Upper lobe of right lung (tissue), 1 donor: ENCODE results near the gene ZBED6. TPM values are rescaled to one million over a fixed set of nuclear protein-coding genes. Genes with fewer than 3 reads are reported as not detected.
A peak's percentile ranks its signal among the peaks of the same experiment; 100 is the strongest.
"Not testable (repeated sequence)": the region's sequence is repeated elsewhere in the genome, so short reads cannot be mapped to it uniquely, and the experiment has no call there.

Source experiments
- ATAC-seq: fragments of 200-7000 bp; cut with Tn5 transposase; one replicate; pipeline ENCODE4 v1.9.1; 2020; ENCODE audit warnings: mild to moderate bottlenecking, moderate library complexity
- DNase-seq: peaks from one replicate; pipeline ENCODE4 v3.0.0-alpha.2; 2020
- H3K27ac ChIP-seq: fragments of 200-600 bp; one replicate; pipeline ENCODE4 v1.8.0; 2022
- H3K27me3 ChIP-seq: fragments of 200-600 bp; one replicate; pipeline ENCODE4 v1.8.0; 2022; ENCODE audit warnings: mild to moderate bottlenecking
- H3K36me3 ChIP-seq: fragments of 200-600 bp; one replicate; pipeline ENCODE4 v1.8.0; 2022
- H3K4me1 ChIP-seq: fragments of 200-600 bp; one replicate; pipeline ENCODE4 v1.8.0; 2022
- H3K4me3 ChIP-seq: fragments of 200-600 bp; one replicate; pipeline ENCODE4 v1.8.0; 2022; ENCODE audit warnings: mild to moderate bottlenecking
- H3K9me3 ChIP-seq: fragments of 200-600 bp; one replicate; pipeline ENCODE4 v1.8.0; 2022
- CTCF ChIP-seq: fragments of 200-600 bp; IDR thresholded peaks from one replicate; pipeline ENCODE4 v1.8.0; 2022; ENCODE audit warnings: antibody characterized with exemption
- intact Hi-C: fragments of 100-400 bp; cut with DNase I; formaldehyde crosslinking; loops from one replicate; pipeline ENCODE4 v1.11.0; 2022
- total RNA-seq: library from RNA; stranded (reverse); fragmentation: NEBNext Ultra II Directional; extraction: Animal tissue kit (Norgen Biotek cat#: 25700); gene quantifications from one replicate; pipeline ENCODE4 v1.2.1, GENCODE V29; 2021
- donor health status: DM: no; HTN: yes; CAD: no; lungs with severe emphysema.

ZBED6 gene
- total RNA-seq, 1 donor from 2014 or later = 29.5 TPM

DNA sequence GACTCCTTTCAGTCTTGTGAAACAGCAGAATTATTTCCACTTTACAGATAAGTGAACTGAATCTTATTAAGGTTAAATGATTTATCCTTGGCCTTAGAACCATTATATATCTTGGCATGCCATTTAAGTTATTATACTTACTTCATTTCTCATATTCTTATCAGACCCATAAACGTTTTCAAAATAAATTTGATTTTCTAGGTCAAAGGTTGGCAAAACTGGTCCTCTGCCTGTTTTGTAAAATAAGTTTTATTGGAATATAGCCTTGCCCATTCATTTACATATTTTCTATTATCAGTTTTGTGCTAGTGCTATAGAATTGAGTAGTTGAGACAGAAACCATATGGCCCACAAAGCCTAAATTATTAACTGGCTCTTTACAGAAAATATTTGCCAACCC lies 33.1 kb downstream of the ZBED6 start:
- intact Hi-C loops = no loop called here
- H3K4me3 ChIP-seq = no peak overlapping the region
- no peak overlapping the region for H3K27ac ChIP-seq
- H3K9me3 ChIP-seq = no peaks in the 10 kb centered on the region
- H3K36me3 ChIP-seq = peaks cover 95% of the 10 kb centered on the region
- ATAC-seq (no peak), DNase-seq (no peak)
- H3K27me3 ChIP-seq = no peaks in the 10 kb centered on the region
- H3K4me1 ChIP-seq = peaks cover 13% of the 10 kb centered on the region
- no peak for TF ChIP-seq CTCF

DNA sequence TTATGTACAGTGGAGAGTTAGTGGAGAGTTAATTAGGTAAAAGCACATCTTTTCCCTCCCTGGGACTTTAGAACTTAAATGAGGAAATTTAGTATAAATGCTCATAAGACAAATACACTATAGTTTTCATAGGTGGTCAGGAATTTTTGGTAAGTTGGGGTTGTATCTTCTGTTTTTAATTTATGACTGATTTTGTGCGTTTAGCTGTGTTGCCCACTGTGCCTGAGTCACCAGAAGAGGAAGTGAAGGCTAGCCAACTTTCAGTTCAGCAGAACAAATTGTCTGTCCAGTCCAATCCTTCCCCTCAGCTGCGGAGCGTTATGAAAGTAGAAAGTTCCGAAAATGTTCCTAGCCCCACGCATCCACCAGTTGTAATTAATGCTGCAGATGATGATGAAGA lies 33.8 kb downstream of the ZBED6 start:
- ATAC-seq = peak; percentile 79
- intact Hi-C loops, H3K4me3 ChIP-seq, H3K27me3 ChIP-seq, DNase-seq, H3K9me3 ChIP-seq: not testable (repeated sequence)
- peak overlapping the region; percentile 37 for H3K27ac ChIP-seq
- peaks cover 13% of the 10 kb centered on the region for H3K4me1 ChIP-seq
- peaks cover 95% of the 10 kb centered on the region for H3K36me3 ChIP-seq

DNA sequence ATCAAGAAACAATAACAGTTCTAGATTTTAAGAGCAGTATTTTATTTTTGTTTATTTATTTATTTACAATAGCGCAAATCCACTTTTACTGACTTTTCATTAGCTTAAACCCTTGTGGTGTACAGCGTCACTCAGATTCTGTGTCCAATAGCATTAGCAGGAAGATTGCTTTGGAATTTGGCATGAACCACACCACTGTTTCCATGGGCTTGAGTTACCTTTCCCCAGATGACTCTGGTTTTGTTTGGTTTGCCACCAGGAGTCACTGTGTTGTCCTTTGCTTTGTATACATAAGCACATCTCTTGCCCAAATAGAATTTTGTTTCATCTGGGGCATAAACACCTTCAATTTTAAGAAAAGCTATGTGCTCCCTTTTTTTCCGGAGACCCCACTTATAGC lies 40.1 kb downstream of the ZBED6 start:
- intact Hi-C loops = no loop called here
- Histone ChIP-seq H3K27ac (no peak overlapping the region), H3K4me1 (no peaks in the 10 kb centered on the region), H3K36me3 (peaks cover 100% of the 10 kb centered on the region), H3K4me3 (no peak overlapping the region), H3K27me3 (no peaks in the 10 kb centered on the region), H3K9me3 (no peaks in the 10 kb centered on the region)
- DNase-seq = no peak
- no peak for ATAC-seq
- TF ChIP-seq CTCF = no peak

DNA sequence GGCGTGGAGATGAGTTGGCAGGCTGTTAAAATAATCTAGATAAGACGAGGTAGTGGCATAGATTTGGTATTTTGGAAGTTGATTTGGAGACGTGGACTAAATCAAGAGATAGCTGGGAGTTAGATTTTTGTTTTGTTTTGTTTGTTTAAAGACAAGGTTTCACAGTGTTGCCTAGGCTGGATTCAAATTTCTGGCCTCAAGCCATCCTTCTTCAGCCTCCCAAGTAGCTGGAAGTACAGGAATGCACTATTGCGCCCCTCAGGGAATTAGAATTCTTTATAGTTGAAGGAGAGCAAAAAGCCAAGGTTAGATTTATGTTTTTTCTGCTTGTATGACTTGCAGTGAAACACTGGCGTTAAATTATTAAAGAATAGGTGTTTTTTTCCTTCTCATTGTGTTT lies 43.7 kb downstream of the ZBED6 start:
- Histone ChIP-seq H3K4me1 (no peaks in the 10 kb centered on the region), H3K9me3 (no peaks in the 10 kb centered on the region), H3K27ac (no peak overlapping the region), H3K4me3 (no peak overlapping the region), H3K36me3 (peaks cover 92% of the 10 kb centered on the region), H3K27me3 (no peaks in the 10 kb centered on the region)
- ATAC-seq (no peak), DNase-seq (no peak)
- intact Hi-C loops = no loop called here
- TF ChIP-seq CTCF = no peak

DNA sequence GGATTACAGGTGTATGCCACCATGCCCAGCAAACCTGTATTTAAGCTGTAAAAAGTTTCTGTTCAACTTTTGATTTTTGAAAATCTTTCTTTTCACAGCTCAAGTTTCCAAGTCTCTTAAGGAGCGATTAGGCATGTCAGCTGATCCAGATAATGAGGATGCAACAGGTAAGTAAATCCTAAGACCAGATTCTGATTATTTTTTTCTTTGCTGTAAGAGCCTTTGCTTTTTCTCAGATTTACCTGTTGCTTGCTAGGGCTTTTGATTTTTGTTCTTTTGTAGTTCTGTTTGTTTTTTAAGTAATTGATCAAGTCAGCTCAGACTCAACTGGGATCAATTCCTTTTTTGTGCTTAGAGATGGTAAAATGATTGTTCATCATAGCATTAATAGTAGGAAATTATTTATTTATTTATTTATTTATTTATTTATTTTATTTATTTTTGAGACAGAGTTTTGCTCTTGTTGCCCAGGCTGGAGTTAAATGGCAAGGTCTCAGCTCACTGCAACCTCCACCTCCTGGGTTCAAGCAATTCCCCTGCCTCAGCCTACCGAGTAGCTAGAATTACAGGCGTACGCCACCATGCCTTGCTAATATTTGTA lies 44.9 kb downstream of the ZBED6 start:
- Histone ChIP-seq H3K4me3 (no peak overlapping the region), H3K36me3 (peaks cover 86% of the 10 kb centered on the region), H3K27me3 (no peaks in the 10 kb centered on the region), H3K27ac (no peak overlapping the region), H3K9me3 (no peaks in the 10 kb centered on the region), H3K4me1 (no peaks in the 10 kb centered on the region)
- no peak for ATAC-seq
- intact Hi-C loops = no loop called here
- no peak for DNase-seq
- no peak for TF ChIP-seq CTCF

DNA sequence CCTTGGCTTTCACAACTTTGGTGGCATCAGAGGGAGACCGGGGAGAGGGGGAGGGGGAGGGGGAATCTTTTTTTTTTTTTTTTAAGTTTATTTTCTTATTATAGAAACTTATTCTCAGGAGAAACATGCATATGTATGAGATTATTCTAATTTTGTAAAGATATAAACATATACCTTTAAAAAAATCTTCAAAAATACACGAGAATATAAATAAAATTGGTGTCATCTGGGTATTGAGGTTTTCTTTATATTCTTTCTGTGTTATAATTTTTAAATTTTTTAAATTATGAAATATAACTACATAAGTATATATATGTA lies 47.1 kb downstream of the ZBED6 start:
- Histone ChIP-seq H3K27ac (no peak overlapping the region), H3K27me3 (no peaks in the 10 kb centered on the region), H3K4me1 (no peaks in the 10 kb centered on the region), H3K36me3 (peaks cover 86% of the 10 kb centered on the region), H3K4me3 (no peak overlapping the region), H3K9me3 (no peaks in the 10 kb centered on the region)
- no peak for ATAC-seq
- intact Hi-C loops = no loop called here
- no peak for DNase-seq
- TF ChIP-seq CTCF = no peak
